ENCODE results near the gene CNTN5. TPM values are rescaled to one million over a fixed set of nuclear protein-coding genes. Genes with fewer than 3 reads are reported as not detected.

Gene CNTN5
- total RNA-seq, 1 experiment from 2014 or later: not detected

DNA sequence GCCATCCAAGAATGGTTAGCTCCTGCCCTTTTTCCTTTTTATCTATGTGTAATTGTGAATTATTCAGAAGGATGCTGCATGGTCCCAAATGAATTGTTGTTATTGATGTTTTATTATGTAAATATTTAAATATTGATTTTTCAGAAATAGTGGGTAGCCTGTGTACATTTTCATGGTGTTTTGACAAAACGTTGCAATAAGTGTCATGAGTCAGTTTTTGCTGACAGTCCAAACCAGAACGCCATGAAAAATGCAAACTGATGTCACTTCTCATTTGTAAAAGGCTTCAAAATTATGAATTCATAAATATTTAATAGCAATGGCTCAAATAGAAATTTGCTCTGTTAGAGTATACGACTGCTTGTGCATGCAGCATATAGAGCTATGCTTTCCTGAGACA is 422.5 kb downstream of the CNTN5 start:
- CTCF ChIA-PET: no interaction called here

DNA sequence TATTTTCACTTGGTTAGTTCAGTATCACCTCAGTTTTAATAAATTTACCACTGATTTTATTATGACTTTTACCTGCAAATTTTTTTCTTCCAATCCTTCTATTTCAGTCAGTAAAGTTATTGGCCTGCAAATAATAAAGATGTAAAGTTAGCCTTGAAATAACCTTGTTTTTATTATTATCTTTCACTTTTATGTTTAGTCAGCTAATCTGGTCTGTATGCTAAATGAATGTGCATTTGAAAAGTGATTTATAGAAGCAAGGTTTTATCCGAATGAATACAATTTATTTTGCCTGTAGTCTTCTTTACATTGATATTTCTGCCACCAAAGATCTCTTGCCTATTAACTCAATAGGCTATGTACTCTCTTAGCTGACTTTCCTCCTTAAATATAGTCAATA is 425.7 kb downstream of the CNTN5 start:
- H3K9me2 ChIP-seq (replicated peaks; ENCODE audit: low read length): no peaks in the 10 kb centered on the region
- no peak overlapping the region for H2AFZ ChIP-seq (ENCODE audit: low read length)
- intact Hi-C loops (cut with micrococcal nuclease): loop anchor here (5.0 kb wide), 1 partner anchor 179 kb away; no protein-coding TSS in a partner anchor
- BruUV-seq (replicated peaks): no TSS peak
- H4K20me1 ChIP-seq (ENCODE audit: low read length): no peaks in the 10 kb centered on the region
- DNase-seq (no peak), ATAC-seq (no peak)
- H3K27ac ChIP-seq (ENCODE audit: low read length): no peak overlapping the region
- POLR2A ChIA-PET (ENCODE audit: unreplicated experiment): no interaction called here
- H3K4me2 ChIP-seq (ENCODE audit: low read length): no peak overlapping the region
- H3F3A ChIP-seq (ENCODE audit: low read length, unreplicated experiment): no peaks in the 10 kb centered on the region
- H3K36me3 ChIP-seq (ENCODE audit: low read depth, low read length): no peaks in the 10 kb centered on the region
- TF ChIP-seq CTCF (conservative IDR thresholded peaks at IDR 0.05; ENCODE audit: low read depth, low read length) (no peak), EZH2 (IDR thresholded peaks at IDR 0.05; ENCODE audit: low read length, unreplicated experiment) (no peak), EZH2phosphoT487 (IDR thresholded peaks at IDR 0.05; ENCODE audit: borderline replicate concordance, low read length) (no peak)
- H3K9ac ChIP-seq (ENCODE audit: low read length): no peak overlapping the region
- CTCF ChIA-PET: no interaction called here
- H3K4me3 ChIP-seq (ENCODE audit: low read length): no peak overlapping the region
- H3K27me3 ChIP-seq (ENCODE audit: low read length): no peaks in the 10 kb centered on the region
- no peaks in the 10 kb centered on the region for H3K9me3 ChIP-seq (ENCODE audit: low read length)
- peaks cover 10% of the 10 kb centered on the region; the same call in 1 of the 2 replicates for H3K4me1 ChIP-seq (ENCODE audit: insufficient read depth, low read length)
- no peaks in the 10 kb centered on the region for H3K79me2 ChIP-seq (ENCODE audit: low read length)

More for the DNA sequence above, 422.5 kb downstream of the CNTN5 start:
- no peak overlapping the region for H3K27ac ChIP-seq (ENCODE audit: low read length)
- no peak overlapping the region for H2AFZ ChIP-seq (ENCODE audit: low read length)
- H3K79me2 ChIP-seq (ENCODE audit: low read length): no peaks in the 10 kb centered on the region
- no peak for TF ChIP-seq EZH2phosphoT487 (IDR thresholded peaks at IDR 0.05; ENCODE audit: borderline replicate concordance, low read length)
- no peak for TF ChIP-seq EZH2 (IDR thresholded peaks at IDR 0.05; ENCODE audit: low read length, unreplicated experiment)
- no peak for TF ChIP-seq CTCF (conservative IDR thresholded peaks at IDR 0.05; ENCODE audit: low read depth, low read length)
- no peak overlapping the region for H3K4me3 ChIP-seq (ENCODE audit: low read length)
- no peaks in the 10 kb centered on the region for H3K9me3 ChIP-seq (ENCODE audit: low read length)
- H3K9me2 ChIP-seq (replicated peaks; ENCODE audit: low read length): no peaks in the 10 kb centered on the region
- POLR2A ChIA-PET (ENCODE audit: unreplicated experiment): no interaction called here
- intact Hi-C loops (cut with micrococcal nuclease): no loop called here
- no peak for ATAC-seq
- no peak for DNase-seq
- no peak overlapping the region for H3K4me2 ChIP-seq (ENCODE audit: low read length)
- no peaks in the 10 kb centered on the region for H3K4me1 ChIP-seq (ENCODE audit: insufficient read depth, low read length)
- no peaks in the 10 kb centered on the region for H4K20me1 ChIP-seq (ENCODE audit: low read length)
- H3F3A ChIP-seq (ENCODE audit: low read length, unreplicated experiment): no peaks in the 10 kb centered on the region
- BruUV-seq (replicated peaks): no TSS peak
- no peak overlapping the region for H3K9ac ChIP-seq (ENCODE audit: low read length)
- H3K36me3 ChIP-seq (ENCODE audit: low read depth, low read length): no peaks in the 10 kb centered on the region
- no peaks in the 10 kb centered on the region for H3K27me3 ChIP-seq (ENCODE audit: low read length)

- TF ChIP-seq CTCF (conservative IDR thresholded peaks at IDR 0.05; ENCODE audit: low read depth, low read length) (no peak), EZH2phosphoT487 (IDR thresholded peaks at IDR 0.05; ENCODE audit: borderline replicate concordance, low read length) (no peak), EZH2 (IDR thresholded peaks at IDR 0.05; ENCODE audit: low read length, unreplicated experiment) (no peak)
- Histone ChIP-seq H4K20me1 (ENCODE audit: low read length) (no peaks in the 10 kb centered on the region), H3K79me2 (ENCODE audit: low read length) (no peaks in the 10 kb centered on the region), H3F3A (ENCODE audit: low read length, unreplicated experiment) (no peaks in the 10 kb centered on the region), H3K9me2 (replicated peaks; ENCODE audit: low read length) (no peaks in the 10 kb centered on the region), H3K9me3 (ENCODE audit: low read length) (no peaks in the 10 kb centered on the region), H3K36me3 (ENCODE audit: low read depth, low read length) (no peaks in the 10 kb centered on the region), H3K9ac (ENCODE audit: low read length) (no peak overlapping the region), H3K4me3 (ENCODE audit: low read length) (no peak overlapping the region), H3K27me3 (ENCODE audit: low read length) (no peaks in the 10 kb centered on the region), H3K27ac (ENCODE audit: low read length) (no peak overlapping the region), H3K4me2 (ENCODE audit: low read length) (peak overlapping the region; percentile 7; the same call in 1 of the 2 replicates), H2AFZ (ENCODE audit: low read length) (no peak overlapping the region), H3K4me1 (ENCODE audit: insufficient read depth, low read length) (peaks cover 10% of the 10 kb centered on the region; the same call in 1 of the 2 replicates)
- ATAC-seq (peak; percentile 94), DNase-seq (peak; percentile 59)
- ChIA-PET POLR2A (ENCODE audit: unreplicated experiment) (no interaction called here), CTCF (no interaction called here)
- intact Hi-C loops (cut with micrococcal nuclease): loop anchor here (5.0 kb wide), 1 partner anchor 182 kb away; no protein-coding TSS in a partner anchor
- no TSS peak for BruUV-seq (replicated peaks)
Measured at GRCh38 chr11:99449345-99449744, 428.6 kb downstream of the CNTN5 start.
